ENCODE measurements around the gene PPIE. TPM values are rescaled to one million over a fixed set of nuclear protein-coding genes. Genes with fewer than 3 reads are reported as not detected.
"Not testable (repeated sequence)": the region's sequence is repeated elsewhere in the genome, so short reads cannot be mapped to it uniquely, and the experiment has no call there.

Gene PPIE
- total and polyA plus RNA-seq, 3 donors from 2014 or later: 71.5 to 109 (median 82.8) TPM

GRCh38 chr1:39787468-39787867, 48.8 kb downstream of the PPIE start:
- Histone ChIP-seq H3K4me1 (no peaks in the 10 kb centered on the region), H3K27me3 (no peaks in the 10 kb centered on the region), H3K36me3 (ENCODE audit: low read depth, missing control alignments) (no peaks in the 10 kb centered on the region), H3K27ac (no peak overlapping the region), H3K4me3 (no peak overlapping the region), H3K9me3 (no peaks in the 10 kb centered on the region)
- TF ChIP-seq, protein P1, sequence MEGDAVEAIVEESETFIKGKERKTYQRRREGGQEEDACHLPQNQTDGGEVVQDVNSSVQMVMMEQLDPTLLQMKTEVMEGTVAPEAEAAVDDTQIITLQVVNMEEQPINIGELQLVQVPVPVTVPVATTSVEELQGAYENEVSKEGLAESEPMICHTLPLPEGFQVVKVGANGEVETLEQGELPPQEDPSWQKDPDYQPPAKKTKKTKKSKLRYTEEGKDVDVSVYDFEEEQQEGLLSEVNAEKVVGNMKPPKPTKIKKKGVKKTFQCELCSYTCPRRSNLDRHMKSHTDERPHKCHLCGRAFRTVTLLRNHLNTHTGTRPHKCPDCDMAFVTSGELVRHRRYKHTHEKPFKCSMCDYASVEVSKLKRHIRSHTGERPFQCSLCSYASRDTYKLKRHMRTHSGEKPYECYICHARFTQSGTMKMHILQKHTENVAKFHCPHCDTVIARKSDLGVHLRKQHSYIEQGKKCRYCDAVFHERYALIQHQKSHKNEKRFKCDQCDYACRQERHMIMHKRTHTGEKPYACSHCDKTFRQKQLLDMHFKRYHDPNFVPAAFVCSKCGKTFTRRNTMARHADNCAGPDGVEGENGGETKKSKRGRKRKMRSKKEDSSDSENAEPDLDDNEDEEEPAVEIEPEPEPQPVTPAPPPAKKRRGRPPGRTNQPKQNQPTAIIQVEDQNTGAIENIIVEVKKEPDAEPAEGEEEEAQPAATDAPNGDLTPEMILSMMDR (IDR thresholded peaks at IDR 0.05): no peak
- no peak for TF ChIP-seq POLR2A (IDR thresholded peaks at IDR 0.05)
- WGBS, 2 donors: 67 to 75% methylated on average over 10 to 11 of the region's 11 CpGs
- no peak for DNase-seq
- intact Hi-C loops (cut with DNase I; ENCODE audit: low total_unique reads): no loop called here

GRCh38 chr1:39787964-39788363, 49.3 kb downstream of the PPIE start:
- peak overlapping the region in 1 of 2 donors; percentile 57 for H3K4me3 ChIP-seq
- intact Hi-C loops (cut with DNase I; ENCODE audit: low total_unique reads); H3K9me3 ChIP-seq; H3K36me3 ChIP-seq (ENCODE audit: low read depth, missing control alignments); H3K4me1 ChIP-seq; H3K27me3 ChIP-seq; H3K27ac ChIP-seq; DNase-seq: not testable (repeated sequence)
- 3 to 19% methylated on average over 5 to 46 of the region's 55 CpGs for WGBS, 2 donors

DNA sequence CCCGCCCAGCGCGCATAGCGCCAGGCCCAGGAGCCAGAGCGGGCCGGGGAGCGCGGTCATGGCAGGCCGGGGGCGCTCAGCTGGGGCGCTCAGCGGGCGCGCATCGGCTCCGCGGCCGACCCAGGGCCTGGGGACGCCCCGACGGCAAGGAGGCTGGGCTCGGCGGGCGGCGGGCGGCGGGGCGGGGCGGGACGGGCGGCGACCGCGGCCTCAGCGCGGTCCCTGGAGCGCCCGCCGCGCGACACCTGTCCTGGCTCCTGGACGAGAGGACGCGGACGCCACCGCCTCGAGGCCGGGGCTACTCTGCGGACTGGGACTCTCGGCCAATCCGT, 49.7 kb downstream of the PPIE start:
- intact Hi-C loops (cut with DNase I; ENCODE audit: low total_unique reads): no loop called here
- no peak for TF ChIP-seq POLR2A (IDR thresholded peaks at IDR 0.05)
- TF ChIP-seq, protein P1 (IDR thresholded peaks at IDR 0.05): no peak
- H3K9me3 ChIP-seq: no peaks in the 10 kb centered on the region
- no CpG with 5 or more reads among the region's 51 CpGs for WGBS, 2 donors
- H3K27ac ChIP-seq: no peak overlapping the region
- H3K4me1 ChIP-seq: no peaks in the 10 kb centered on the region
- H3K4me3 ChIP-seq: peak overlapping the region; percentile 57 to 59
- H3K27me3 ChIP-seq: no peaks in the 10 kb centered on the region
- DNase-seq: no peak
- H3K36me3 ChIP-seq (ENCODE audit: low read depth, missing control alignments): no peaks in the 10 kb centered on the region

DNA sequence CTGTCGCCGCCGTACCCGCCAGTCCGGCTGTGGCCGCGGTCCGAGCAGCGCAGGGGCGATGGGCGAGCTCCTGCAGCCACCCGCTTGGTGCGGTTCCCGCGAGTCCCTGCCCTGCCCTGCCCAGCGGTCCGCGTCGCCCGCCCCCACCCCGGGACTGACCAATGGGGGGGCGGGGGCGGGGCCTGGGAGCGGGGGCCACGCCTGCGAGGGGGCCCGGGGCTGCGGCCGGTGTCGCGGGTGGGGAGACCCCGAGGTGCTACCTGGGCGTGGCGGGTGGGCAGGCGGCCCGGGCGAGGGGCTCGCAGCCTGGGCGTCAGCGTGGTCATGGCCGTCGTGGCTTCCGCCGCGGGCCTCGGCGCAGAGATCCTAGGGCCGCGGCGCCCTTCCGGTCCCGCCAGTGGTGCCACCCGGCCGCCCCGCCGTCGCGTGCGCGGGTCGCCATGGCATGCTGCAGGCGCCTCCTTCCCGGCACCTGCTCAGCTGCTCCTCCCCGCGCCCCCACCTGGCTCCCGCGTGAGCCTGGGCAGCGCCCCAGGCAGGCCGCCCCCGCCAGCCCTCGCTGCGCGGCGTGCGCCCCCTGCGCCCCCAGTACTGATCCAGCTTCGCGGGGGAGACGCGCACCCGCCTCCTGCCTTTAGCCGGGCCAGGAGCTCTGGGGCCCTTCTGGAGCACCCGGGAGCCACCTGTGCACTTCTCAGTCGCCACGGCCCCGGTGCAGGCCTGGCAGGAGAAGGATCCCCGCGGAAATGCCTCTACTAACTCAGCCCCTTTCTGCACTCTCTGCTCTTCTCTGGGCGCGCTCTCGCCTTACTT, 50.3 kb downstream of the PPIE start, which contains the start of gene BMP8B:
BMP8B (minus strand) TSS at position 108 of the 813 bp plus-strand sequence. CDS start 380 bp downstream, outside the sequence.
- 2 to 10% methylated on average over 6 to 43 of the region's 91 CpGs for WGBS, 2 donors
- no peaks in the 10 kb centered on the region for H3K36me3 ChIP-seq (ENCODE audit: low read depth, missing control alignments)
- H3K27me3 ChIP-seq: no peaks in the 10 kb centered on the region
- DNase-seq: peak; percentile 80
- no peak within 1 kb of the TSS for H3K27ac ChIP-seq
- peak within 1 kb of the TSS; percentile 57 to 59 for H3K4me3 ChIP-seq
- H3K4me1 ChIP-seq: no peaks in the 10 kb centered on the region
- H3K9me3 ChIP-seq: no peaks in the 10 kb centered on the region
- TF ChIP-seq, protein P1 (IDR thresholded peaks at IDR 0.05): no peak
- no peak for TF ChIP-seq POLR2A (IDR thresholded peaks at IDR 0.05)
- intact Hi-C loops (cut with DNase I; ENCODE audit: low total_unique reads): no loop called here

- no peak for DNase-seq
- TF ChIP-seq POLR2A (IDR thresholded peaks at IDR 0.05): no peak
- TF ChIP-seq, protein P1 (IDR thresholded peaks at IDR 0.05): no peak
- Histone ChIP-seq H3K27ac (no peak overlapping the region), H3K9me3 (no peaks in the 10 kb centered on the region), H3K27me3 (no peaks in the 10 kb centered on the region), H3K4me3 (peak overlapping the region; percentile 57 to 59), H3K36me3 (ENCODE audit: low read depth, missing control alignments) (no peaks in the 10 kb centered on the region), H3K4me1 (no peaks in the 10 kb centered on the region)
- intact Hi-C loops (cut with DNase I; ENCODE audit: low total_unique reads): no loop called here
- WGBS, 2 donors: 48 to 49% methylated on average over 15 of the region's 15 CpGs
These were observed 51.0 kb downstream of the PPIE start for GRCh38 chr1:39789571-39790110.
